Stimulated activated CD8-positive, alpha-beta memory T cell treated with anti-CD3 and anti-CD28 coated beads, Interleukin-15, amount 100 ng/mL, for 1 hour (primary cell): Measurements from ENCODE around the gene HCFC2.
"Not testable (repeated sequence)": the region's sequence is repeated elsewhere in the genome, so short reads cannot be mapped to it uniquely, and the experiment has no call there.

Experiments used
- DNase-seq: peaks from one replicate; pipeline ENCODE4 v3.0.0-alpha.2; 2020; ENCODE audit warnings: low read depth

HCFC2 gene

GRCh38 chr12:104064031-104064841 lies at the start of gene HCFC2:
Gene HCFC2, plus strand, starts transcription at chr12:104064531. Its CDS starts 30 bp downstream, at chr12:104064561.
- peak; percentile 72 for DNase-seq

DNA sequence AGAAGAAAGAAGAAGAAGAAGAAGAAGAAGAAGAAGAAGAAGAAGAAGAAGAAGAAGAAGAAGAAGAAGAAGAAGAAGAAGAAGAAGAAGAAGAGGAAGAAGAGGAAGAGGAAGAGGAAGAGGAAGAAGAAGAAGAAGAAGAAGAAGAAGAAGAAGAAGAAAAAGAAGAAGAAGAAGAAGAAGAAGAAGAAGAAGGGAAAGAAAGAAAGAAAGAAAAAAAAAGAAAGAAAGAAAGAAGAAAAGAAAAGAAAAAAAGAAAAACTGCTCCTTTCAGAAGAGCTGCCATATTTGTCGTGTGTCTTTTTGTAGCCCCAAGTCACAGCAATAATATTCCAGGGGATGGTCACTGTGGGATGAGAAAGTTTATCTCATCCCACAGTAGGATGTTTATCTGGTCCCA lies 42.5 kb upstream of the HCFC2 start:
- not testable (repeated sequence) for DNase-seq

DNA sequence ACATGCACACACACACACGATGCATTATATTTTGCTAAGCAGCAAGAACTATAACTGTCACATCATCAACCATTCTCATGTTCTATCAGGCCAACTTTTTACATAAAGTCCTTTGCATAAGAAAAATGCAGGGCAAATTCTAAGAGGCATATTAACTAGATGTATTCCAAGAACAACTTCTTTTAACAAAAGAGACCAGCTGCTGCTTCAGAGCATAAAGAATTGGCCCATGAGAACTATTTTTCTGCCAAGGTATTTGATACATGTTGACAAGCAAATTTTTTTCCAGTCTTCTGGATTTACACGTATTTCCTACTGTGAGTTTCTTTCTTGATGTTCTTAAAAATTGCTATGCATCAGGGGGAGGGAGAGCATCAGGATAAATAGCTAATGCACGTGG lies 41.5 kb upstream of the HCFC2 start:
- no peak for DNase-seq

DNA sequence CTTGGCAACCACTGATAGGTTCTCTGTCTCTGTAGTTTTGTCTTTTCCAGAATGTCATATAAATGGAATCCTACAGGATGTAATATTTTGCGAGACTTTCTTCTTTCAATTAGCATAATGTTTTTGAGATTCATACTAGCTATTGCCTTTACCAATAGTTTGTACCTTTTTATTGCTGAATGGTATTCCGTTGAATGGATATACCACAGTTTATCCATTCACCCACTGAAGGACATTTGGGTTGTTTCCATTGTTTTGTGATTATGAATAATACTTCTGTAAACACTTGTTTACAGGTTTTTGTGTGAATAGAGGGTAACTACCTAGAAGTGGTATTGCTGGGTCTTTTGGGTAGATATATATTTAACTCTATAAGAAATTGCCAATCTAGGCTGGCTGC lies 40.6 kb upstream of the HCFC2 start:
- DNase-seq = no peak

- no peak for DNase-seq
Observed at GRCh38 chr12:104024348-104024747, 40.0 kb upstream of the HCFC2 start.

DNA sequence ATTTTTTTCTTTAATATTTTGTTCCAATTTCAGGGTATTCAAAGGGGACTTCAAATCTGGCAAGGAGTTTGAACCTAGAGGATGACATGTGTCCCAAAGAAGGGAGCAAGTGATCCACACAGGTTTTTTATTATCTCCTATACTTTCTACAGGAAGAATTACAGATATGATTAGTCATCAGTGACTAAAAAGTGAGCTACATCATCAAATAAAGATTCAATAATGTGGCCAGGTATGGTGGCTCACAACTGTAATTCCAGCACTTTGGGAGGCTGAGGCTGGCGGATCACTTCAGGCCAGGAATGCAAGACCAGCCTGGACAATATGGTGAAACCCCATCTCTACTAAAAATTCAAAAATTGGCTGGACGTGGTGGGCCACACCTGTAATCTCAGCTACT lies 38.6 kb upstream of the HCFC2 start:
- DNase-seq = no peak

DNA sequence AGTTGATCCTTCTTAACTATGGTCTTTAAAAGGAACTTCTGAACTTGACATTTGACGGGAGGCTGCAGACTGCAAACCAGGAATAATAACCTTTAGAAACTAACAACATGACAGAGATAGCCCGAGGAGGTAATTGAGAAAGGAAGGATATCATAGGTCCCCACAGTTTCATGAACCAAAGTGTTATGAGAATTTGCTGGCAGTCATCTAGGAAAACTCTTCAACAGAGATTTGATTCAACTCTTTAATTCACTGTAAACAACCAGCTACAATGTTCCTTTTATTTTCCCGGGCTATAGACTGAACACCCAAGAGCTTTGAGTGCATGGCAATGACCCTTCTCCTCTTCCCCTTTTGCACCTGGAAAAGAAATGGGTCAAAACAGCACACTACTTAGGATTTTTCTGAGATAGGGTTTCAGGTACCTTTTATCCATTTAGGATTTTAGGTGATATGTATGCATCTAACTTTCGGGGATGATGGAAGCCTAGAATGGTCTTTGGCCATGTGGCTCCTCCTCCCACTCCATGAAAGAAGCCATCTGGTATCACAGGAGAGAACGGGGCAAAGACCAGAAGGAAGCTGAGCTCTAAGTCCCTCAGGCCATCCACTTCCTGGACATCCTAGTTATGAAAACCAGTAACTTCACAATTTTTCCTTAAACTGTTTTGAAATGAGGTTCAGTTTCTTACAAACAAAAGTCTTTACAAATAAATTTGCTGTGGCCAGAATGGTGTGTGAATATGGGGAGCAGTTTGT lies 37.3 kb upstream of the HCFC2 start:
- DNase-seq = no peak

GRCh38 chr12:104030596-104030995 lies 33.7 kb upstream of the HCFC2 start:
- not testable (repeated sequence) for DNase-seq

GRCh38 chr12:104036143-104036542 lies 28.2 kb upstream of the HCFC2 start:
- DNase-seq = not testable (repeated sequence)

- not testable (repeated sequence) for DNase-seq
Observed at GRCh38 chr12:104039769-104040168, 24.6 kb upstream of the HCFC2 start.

- DNase-seq = no peak
Observed at GRCh38 chr12:104042580-104042979, 21.8 kb upstream of the HCFC2 start.

DNA sequence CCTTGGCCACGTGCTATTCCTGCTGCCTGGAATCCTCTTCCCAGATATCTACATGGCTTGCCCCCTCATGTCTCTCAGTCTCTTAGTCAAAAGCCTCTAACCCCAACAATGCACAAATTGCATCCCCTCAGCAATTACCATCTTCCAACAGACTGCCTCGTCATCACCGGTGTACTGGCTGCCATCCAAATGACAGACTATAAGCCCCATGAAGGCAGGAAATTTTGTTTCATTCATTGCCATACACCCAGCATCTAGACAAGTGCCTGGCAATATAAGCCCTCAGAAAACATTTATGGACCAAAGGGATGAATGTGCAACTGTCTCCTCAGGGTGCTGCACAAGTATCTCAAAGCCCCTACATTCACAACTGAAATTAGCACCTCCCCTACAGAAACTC lies 20.2 kb upstream of the HCFC2 start:
- DNase-seq = no peak

DNA sequence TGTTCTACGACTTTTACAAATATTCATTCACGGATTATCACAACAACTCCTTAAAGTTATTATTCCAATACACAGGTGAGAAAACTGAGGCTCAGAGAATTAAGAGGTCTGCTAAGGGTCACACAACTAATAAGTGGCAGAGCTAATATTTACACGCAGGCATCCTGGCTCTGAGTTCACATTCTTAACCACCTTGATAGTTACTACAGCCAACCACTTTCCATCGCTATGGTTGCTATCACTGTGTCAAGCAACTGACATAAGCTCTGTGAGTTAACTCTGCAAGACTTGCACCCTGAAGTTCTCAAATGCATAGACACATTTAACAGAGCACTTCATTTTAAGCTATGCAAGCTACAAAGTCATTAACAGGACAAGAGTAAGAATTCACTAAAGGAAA lies 18.0 kb upstream of the HCFC2 start:
- DNase-seq = no peak

- no peak for DNase-seq
Observed at GRCh38 chr12:104048162-104048561, 16.2 kb upstream of the HCFC2 start.

DNA sequence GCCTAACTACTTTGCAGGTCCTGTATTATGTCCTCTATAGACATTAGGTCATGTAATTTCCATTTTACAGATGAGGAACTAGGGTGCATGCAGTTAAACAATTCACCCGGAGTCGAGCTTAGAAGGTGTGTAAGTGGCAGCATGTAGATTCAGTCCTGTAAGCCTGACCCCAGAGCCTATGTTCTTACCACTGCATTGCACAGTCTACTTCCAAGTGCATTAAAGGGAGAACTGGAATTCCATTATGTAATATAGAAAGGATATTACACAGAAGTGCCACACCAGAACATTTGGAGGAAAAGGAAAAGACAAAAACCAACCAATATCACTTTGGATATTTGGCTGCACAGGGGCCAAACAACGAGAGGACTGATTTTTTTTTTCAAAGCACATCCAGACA lies 15.5 kb upstream of the HCFC2 start:
- DNase-seq = no peak

DNA sequence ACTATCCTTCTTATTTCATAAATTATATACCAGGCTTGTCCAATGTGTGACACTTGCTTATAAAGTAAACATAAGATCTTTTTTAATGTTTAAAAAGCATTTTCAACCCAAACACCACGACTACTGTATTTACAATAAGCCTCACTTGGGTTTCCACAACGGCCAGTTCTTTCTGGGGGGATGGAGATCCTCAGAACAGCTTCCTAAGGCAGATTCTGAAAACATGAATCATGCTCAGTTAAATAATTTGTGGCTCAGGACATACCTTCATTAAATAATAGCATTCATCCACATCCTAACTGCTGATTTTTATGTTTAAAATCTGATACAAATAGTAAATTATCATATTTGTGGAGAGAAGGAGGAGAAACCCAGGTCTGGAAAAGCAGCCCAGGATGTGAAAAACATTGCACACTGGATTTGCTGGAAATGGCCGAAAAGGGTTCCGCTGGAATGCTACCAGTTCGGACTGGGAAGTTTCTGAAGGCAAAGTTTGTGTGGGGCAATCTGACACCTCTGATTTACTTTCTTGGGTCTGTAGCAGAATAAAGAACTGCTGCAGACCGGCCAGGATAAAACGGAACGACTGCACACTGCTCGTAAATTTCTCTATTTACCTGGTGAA lies 14.9 kb upstream of the HCFC2 start:
- no peak for DNase-seq

DNA sequence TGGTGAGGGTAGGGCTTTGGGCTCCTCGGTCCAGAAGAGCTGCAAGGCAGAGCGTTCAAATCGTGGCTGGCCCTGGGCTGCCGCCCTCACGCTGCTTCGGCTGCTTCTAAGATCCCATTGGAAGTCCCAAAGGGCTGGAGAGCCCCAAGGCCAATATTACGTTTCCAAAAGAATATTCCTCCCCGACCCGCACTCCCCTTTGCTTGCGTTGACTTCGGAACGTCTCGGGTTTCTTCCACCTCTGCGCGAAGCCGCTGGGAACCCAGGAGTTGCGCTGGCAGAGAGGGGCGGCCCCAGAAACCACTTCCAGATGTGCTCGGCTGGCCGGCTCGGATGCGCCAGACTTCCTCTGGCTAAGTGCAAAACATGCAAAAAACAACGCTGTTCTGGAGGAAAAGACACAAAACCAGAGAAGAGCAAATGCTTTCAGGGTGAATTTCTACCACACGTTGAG lies 14.4 kb upstream of the HCFC2 start, which contains the start of gene GLT8D2:
GLT8D2 (minus strand) TSS at position 285 of the 454 bp plus-strand sequence. CDS start 30,539 bp downstream, outside the sequence.
- no peak for DNase-seq

DNA sequence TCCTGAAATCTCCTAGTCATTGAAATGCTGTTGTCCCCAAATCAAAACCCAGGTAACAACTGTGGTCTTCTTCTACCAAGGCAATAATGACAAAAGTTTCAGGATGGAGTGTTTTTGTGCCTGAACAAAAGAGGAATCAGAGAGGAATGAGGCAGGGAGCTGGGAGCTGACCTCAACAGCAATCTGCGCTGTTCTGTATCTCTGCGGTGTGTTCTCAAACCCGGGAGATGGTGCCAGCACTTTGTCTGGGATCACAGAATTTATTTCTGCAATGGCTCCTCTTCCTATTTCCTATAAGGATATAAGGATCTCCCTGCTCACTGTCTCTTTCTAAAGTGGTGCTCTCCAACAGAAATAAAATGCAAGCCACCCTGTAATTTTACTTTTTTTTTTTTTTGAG lies 13.9 kb upstream of the HCFC2 start:
- no peak for DNase-seq

DNA sequence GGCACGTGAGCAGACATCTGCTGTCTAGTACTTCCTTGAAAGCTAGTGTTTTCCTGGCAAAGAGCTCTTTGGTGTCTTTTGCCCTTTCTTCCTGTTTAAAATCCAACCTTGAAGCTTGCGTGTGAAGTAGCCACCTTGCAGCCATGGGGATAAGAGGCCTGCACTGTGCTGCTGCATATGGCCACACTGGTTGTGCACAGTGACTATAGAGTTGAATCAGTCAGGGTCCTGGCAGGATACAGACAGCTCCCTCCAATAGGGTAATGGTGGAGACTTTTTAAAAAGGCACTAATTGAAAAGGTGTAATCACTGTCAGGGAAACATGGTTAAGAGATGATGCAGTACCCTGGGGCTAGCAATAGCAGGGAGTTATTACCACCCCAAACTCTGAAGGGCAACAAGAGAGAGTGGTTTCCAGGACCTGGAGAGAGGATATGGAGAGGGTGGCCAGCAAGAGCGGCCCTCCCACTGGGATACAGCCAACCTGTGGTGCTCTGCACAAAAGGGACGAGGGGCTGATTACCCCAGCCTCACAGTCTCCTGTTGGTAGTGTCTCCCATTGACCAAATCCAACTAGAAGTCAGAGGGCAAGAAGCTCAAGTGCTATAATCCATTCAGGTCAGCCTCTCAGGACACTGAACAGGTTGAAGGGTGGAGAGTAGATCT lies 9.5 kb upstream of the HCFC2 start:
- DNase-seq = no peak

DNA sequence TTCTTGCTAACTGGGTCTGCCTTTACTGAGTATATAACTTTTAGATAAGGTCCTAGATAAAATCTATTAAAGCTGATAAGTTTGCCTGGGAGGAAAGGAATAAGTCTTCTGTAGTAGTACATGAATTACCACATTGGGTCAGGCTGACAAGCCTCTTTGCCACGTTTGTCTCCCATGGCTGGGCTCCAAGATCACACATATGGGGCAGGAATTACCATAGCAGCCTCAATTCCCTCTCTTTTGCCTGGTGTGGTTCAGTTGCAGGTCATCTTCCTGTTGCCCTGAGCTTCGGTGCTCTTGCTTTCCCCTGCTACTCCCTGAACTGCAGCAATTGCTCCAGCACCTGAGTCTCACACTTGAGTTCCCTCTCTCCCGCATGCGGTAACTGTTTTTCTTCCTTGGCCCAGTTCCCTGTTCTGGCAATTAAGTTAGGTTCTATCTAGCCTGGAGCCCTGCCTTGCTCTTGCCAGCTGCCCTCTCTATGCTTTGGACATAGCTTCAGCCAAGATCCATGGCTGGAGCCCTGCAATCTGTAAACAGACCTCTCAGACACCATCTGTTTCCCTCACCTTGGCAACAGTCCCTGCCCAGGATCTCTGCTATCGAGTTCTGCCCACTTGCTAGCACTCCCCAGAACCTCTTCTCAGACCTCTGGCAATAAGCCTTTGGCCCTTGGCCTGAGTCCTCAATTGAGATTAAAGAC lies 8.5 kb upstream of the HCFC2 start:
- DNase-seq = no peak

DNA sequence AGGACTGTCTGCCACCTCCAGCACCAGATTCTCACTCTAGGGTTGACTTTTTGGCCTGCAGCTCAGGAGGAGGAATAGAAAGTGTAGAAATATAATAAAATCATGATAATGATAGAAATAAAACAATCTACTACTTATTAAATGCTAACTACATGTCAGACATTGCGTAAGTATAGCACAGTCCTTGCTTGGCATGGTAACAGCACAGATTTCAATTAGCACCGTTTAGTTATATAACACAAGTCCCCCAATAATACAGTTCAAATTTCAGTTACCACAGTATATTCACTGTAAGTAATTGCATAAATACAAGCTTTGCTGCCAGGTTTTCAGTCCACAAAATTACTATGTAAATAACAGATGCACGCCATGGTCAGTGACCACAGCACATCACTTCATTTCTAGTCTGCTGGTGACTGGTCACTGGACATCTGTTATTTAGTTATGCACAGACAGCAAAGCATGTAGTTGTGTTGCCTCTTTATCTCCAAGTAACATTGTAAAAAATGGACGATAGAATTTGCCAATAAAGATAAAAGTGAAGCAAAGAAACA lies 7.8 kb upstream of the HCFC2 start:
- DNase-seq = no peak
